IPS-15b (cell line): ENCODE data around the gene STH.

Experiments
- H3K27me3 ChIP-seq: one replicate; pipeline ENCODE4 v1.6.1; 2013; ENCODE audit warnings: low read length; ENCODE audit not compliant: control insufficient read depth, insufficient read depth
- H3K36me3 ChIP-seq: one replicate; pipeline ENCODE4 v1.6.1; 2013; ENCODE audit warnings: low read length; ENCODE audit not compliant: control insufficient read depth, insufficient read depth
- H3K4me1 ChIP-seq: one replicate; pipeline ENCODE4 v1.6.1; 2013; ENCODE audit warnings: mild to moderate bottlenecking, low read length; ENCODE audit not compliant: control insufficient read depth, insufficient read depth
- H3K4me3 ChIP-seq: one replicate; pipeline ENCODE4 v1.5.1; 2013; ENCODE audit warnings: low read depth, low read length
- H3K9ac ChIP-seq: one replicate; pipeline ENCODE4 v1.6.1; 2013; ENCODE audit warnings: low read depth, mild to moderate bottlenecking, low read length
- H3K9me3 ChIP-seq: one replicate; pipeline ENCODE4 v1.6.1; 2013; ENCODE audit warnings: mild to moderate bottlenecking, low read length; ENCODE audit not compliant: control insufficient read depth, insufficient read depth

The STH gene

GRCh38 chr17:46026166-46027047 is 27.4 kb downstream of the STH start:
- Histone ChIP-seq H3K4me1 (peaks cover 16% of the 10 kb centered on the region), H3K9me3 (no peaks in the 10 kb centered on the region), H3K36me3 (peaks cover 18% of the 10 kb centered on the region), H3K4me3 (no peak overlapping the region), H3K27me3 (no peaks in the 10 kb centered on the region), H3K9ac (no peak overlapping the region)

GRCh38 chr17:46027048-46027975 is 28.3 kb downstream of the STH start:
- Histone ChIP-seq H3K9me3 (no peaks in the 10 kb centered on the region), H3K4me1 (peaks cover 16% of the 10 kb centered on the region), H3K27me3 (no peaks in the 10 kb centered on the region), H3K9ac (no peak overlapping the region), H3K4me3 (no peak overlapping the region), H3K36me3 (peaks cover 20% of the 10 kb centered on the region)

DNA sequence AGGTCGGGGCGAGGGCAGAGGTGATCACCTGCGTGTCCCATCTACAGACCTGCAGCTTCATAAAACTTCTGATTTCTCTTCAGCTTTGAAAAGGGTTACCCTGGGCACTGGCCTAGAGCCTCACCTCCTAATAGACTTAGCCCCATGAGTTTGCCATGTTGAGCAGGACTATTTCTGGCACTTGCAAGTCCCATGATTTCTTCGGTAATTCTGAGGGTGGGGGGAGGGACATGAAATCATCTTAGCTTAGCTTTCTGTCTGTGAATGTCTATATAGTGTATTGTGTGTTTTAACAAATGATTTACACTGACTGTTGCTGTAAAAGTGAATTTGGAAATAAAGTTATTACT is 28.9 kb downstream of the STH start:
- Histone ChIP-seq H3K9ac (no peak overlapping the region), H3K36me3 (peaks cover 24% of the 10 kb centered on the region), H3K4me1 (peaks cover 16% of the 10 kb centered on the region), H3K4me3 (no peak overlapping the region), H3K27me3 (no peaks in the 10 kb centered on the region), H3K9me3 (no peaks in the 10 kb centered on the region)

DNA sequence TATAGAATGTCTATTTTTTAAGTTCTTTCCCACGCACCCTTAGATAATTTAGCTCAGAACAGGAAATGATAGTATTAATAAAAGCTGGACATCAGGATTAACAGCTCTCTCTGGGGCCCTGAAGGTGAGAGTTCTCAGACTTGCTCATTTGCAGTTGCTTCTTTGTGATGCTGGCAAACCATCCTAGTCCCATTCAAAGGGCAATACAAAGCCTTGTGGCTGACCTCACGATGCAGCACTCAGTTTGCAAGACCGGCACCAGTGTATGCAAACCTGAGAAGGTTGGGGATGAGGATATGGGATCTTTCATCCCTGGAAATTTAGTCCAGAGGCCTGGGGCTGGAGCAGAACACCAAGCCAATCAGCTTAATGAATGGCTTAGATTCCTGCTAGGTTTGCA is 29.3 kb downstream of the STH start:
- no peaks in the 10 kb centered on the region for H3K27me3 ChIP-seq
- H3K4me3 ChIP-seq: no peak overlapping the region
- H3K36me3 ChIP-seq: peaks cover 29% of the 10 kb centered on the region
- H3K4me1 ChIP-seq: peaks cover 16% of the 10 kb centered on the region
- no peaks in the 10 kb centered on the region for H3K9me3 ChIP-seq
- no peak overlapping the region for H3K9ac ChIP-seq

GRCh38 chr17:46028981-46029565 is 30.0 kb downstream of the STH start:
- Histone ChIP-seq H3K9me3 (no peaks in the 10 kb centered on the region), H3K36me3 (peaks cover 35% of the 10 kb centered on the region), H3K27me3 (no peaks in the 10 kb centered on the region), H3K4me1 (peaks cover 16% of the 10 kb centered on the region), H3K9ac (no peak overlapping the region), H3K4me3 (no peak overlapping the region)

GRCh38 chr17:46029627-46030026 is 30.6 kb downstream of the STH start:
- Histone ChIP-seq H3K4me1 (peaks cover 16% of the 10 kb centered on the region), H3K9me3 (no peaks in the 10 kb centered on the region), H3K9ac (no peak overlapping the region), H3K4me3 (no peak overlapping the region), H3K36me3 (peaks cover 38% of the 10 kb centered on the region), H3K27me3 (no peaks in the 10 kb centered on the region)

DNA sequence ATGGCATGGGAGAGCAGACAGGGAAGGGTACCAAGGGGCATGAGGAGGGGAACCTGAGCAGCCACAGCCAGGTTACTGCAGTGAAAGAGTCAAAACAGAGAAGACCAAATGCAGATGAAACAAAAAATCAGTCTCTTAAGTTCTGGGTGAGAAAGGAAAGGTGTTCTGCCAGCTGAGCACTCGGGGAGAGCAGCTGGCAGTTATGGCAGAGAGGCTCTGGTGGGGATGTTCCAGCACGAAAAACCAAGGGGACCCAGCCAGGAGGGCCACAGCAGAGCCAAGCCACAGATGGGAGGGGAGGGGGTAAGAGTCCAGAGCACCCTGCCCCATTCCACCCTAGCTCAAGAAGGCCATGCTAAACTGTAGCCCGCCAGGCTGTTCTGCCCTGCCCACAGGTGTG is 31.7 kb downstream of the STH start:
- peaks cover 45% of the 10 kb centered on the region for H3K36me3 ChIP-seq
- H3K9me3 ChIP-seq: no peaks in the 10 kb centered on the region
- H3K9ac ChIP-seq: no peak overlapping the region
- peaks cover 16% of the 10 kb centered on the region for H3K4me1 ChIP-seq
- no peaks in the 10 kb centered on the region for H3K27me3 ChIP-seq
- H3K4me3 ChIP-seq: no peak overlapping the region

DNA sequence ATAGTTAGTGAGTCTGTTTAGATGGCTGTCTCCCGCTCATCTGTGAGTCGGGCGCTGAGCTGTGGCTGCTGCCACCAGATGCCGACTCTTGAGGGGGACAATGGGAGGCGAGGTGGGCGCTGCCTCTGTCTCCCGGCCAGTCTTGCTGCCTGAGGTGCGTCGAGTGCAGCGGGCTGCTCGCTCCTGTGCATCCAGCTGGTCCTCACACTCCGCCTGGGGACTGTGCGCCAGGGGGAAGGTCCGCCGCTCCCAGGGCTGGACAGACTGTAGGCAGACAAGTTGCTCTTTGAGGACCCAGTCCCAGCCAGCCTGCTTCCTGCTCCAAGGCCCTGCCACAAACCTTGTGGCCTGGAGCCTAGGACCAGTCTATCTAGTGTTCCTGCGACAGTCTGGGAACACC is 32.4 kb downstream of the STH start:
- Histone ChIP-seq H3K4me1 (peaks cover 16% of the 10 kb centered on the region), H3K27me3 (no peaks in the 10 kb centered on the region), H3K9ac (no peak overlapping the region), H3K4me3 (no peak overlapping the region), H3K36me3 (peaks cover 45% of the 10 kb centered on the region), H3K9me3 (no peaks in the 10 kb centered on the region)

DNA sequence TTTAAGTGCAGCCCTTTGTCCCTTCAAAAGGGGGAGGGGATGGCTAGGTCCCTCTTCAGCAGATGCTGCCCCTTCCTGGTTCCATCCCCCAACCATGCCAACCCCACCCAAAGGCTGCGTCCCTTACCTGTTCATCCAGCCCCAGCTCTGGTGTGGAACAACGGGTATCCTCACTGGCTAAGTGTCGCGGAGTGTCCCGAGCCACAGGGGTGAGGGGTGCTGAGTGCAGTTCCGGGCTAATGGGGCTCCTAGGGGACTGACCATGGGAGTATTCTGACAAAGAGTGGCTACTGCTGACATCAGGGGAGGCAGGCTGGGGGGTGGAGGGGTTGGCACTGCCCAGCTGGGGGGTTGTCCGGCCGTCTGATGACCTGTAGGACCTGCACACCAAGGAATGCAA is 32.9 kb downstream of the STH start:
- no peaks in the 10 kb centered on the region for H3K9me3 ChIP-seq
- no peaks in the 10 kb centered on the region for H3K27me3 ChIP-seq
- H3K4me3 ChIP-seq: no peak overlapping the region
- H3K36me3 ChIP-seq: peaks cover 45% of the 10 kb centered on the region
- no peak overlapping the region for H3K9ac ChIP-seq
- H3K4me1 ChIP-seq: peaks cover 13% of the 10 kb centered on the region

GRCh38 chr17:46032909-46033308 is 33.9 kb downstream of the STH start:
- Histone ChIP-seq H3K9ac (no peak overlapping the region), H3K4me3 (no peak overlapping the region), H3K36me3 (peaks cover 52% of the 10 kb centered on the region), H3K9me3 (no peaks in the 10 kb centered on the region), H3K4me1 (peaks cover 4% of the 10 kb centered on the region), H3K27me3 (no peaks in the 10 kb centered on the region)

GRCh38 chr17:46033392-46033791 is 34.3 kb downstream of the STH start:
- Histone ChIP-seq H3K36me3 (peaks cover 56% of the 10 kb centered on the region), H3K4me3 (no peak overlapping the region), H3K9me3 (no peaks in the 10 kb centered on the region), H3K4me1 (no peaks in the 10 kb centered on the region), H3K9ac (no peak overlapping the region), H3K27me3 (no peaks in the 10 kb centered on the region)
